D721Med (cell line): ENCODE data around the gene NRXN2.
A peak's percentile ranks its signal among the peaks of the same experiment; 100 is the strongest.

ENCODE experiments used
- DNase-seq: peaks from one replicate; pipeline ENCODE4 v3.0.0; 2011; ENCODE audit warnings: low spot score; ENCODE audit not compliant: insufficient read length
- FAIRE-seq: peaks from 2 replicates; lab custom pipeline; 2011; peaks lifted over from hg19 to GRCh38; lab: Jason Lieb, UNC
- CTCF ChIP-seq: IDR thresholded peaks from 2 replicates; pipeline ENCODE4 v1.5.1; 2012; ENCODE audit warnings: mild to moderate bottlenecking, control low read depth; ENCODE audit not compliant: insufficient read depth; ENCODE audit errors: missing control alignments

NRXN2 gene

GRCh38 chr11:64723117-64723906, at the start of gene NRXN2:
TSS of gene NRXN2 (minus strand) at chr11:64723197. CDS start at chr11:64713699, 9,498 bp downstream.
- FAIRE-seq (no peak), DNase-seq (peak; percentile 98)
- peak; percentile 56 for TF ChIP-seq CTCF

- FAIRE-seq (no peak), DNase-seq (no peak)
- no peak for TF ChIP-seq CTCF
These were observed 49.5 kb upstream of the NRXN2 start for GRCh38 chr11:64772303-64773018.

DNA sequence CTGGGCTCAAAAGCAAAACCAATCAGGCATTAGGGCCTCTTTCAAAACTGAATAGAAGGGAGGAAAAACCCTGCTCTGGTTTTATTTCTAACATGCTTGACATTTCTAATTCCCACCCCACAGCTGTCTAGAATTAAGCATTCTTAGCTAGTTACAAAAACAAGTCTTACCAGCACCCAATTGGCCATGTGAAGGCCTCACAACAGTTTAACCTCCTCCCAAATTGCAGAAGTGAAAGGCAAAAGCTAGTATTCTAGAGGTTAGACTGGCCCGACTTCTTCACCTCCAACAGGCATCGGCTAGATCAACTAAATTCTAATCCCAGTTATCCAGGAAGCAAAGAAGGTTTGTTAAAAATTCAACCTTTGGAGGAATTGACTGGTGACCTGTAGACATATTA, 48.9 kb upstream of the NRXN2 start:
- no peak for TF ChIP-seq CTCF
- FAIRE-seq (no peak), DNase-seq (no peak)

DNA sequence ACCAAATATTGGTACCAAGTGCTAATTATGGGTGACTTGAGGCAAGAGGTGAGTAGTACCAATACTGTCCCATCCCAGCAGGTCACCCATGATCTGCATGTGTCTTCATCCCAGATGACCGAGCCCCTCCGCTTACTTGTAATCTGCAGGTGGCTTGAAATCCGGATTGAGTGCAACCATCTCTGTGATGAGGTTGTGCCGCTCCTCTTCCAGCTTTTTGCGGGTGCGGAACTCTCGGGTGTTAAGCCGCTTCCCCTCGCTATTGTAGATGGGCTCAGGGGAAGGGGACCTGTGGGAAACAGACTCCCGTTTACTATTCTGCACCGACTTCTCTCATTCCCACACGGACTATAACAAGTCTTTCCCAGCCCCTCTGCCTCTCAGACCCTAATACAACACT, 47.1 kb upstream of the NRXN2 start:
- FAIRE-seq (no peak), DNase-seq (no peak)
- TF ChIP-seq CTCF = no peak

- no peak for FAIRE-seq
- TF ChIP-seq CTCF = no peak
- DNase-seq = no peak
These were observed 46.3 kb upstream of the NRXN2 start for GRCh38 chr11:64769283-64769682.

DNA sequence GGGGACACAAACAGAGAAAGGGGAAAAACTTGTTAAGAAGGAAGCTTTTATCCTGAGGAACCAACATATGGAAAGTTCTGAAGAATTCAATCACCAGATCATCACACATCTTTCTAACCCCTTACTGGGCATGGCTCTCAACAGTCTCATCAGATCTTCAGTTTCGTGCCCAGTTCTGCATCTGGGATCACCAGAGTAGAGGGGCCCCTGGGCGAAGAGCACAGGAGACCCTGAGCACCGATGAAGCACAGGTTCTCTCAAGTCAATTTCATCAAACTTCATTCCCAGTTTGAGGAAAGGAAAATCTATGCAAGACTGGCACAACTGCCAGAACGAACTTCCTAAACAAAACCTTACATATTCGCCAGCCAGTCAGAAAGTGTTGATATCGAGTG, 45.3 kb upstream of the NRXN2 start:
- FAIRE-seq (no peak), DNase-seq (no peak)
- no peak for TF ChIP-seq CTCF
